ENCODE measurements around the gene FDXACB1. TPM values are rescaled to one million over a fixed set of nuclear protein-coding genes. Genes with fewer than 3 reads are reported as not detected.
A peak's percentile ranks its signal among the peaks of the same experiment; 100 is the strongest.

FDXACB1 gene
- total RNA-seq, 1 experiment from 2014 or later: 5.4 TPM

DNA sequence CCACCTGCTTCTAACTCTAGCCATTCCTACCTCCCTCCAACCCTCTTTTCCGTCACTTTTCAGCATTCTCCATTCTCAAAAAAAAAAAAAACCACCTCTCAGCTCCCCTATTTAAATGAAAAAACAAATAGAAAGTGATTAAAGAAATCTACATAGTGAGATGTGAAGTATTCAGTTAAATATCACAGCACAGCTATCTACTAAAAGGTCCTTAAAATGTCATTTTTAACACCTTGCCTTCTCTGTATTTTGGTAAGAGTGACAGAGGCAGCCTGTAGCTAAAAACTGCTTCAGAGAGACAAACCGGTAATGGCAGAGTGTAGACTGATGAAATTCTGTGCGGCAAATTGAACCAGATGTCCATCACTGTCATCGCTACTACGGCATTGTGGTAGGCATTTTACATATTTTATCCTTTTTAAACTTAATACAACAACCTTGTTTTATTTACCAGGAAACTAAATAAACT is 7.2 kb downstream of the FDXACB1 start:
- no peaks in the 10 kb centered on the region for H3K27me3 ChIP-seq (replicated peaks; ENCODE audit: insufficient read depth, low read depth, low read length, poor library complexity)
- peak overlapping the region; percentile 78 for H3K27ac ChIP-seq (ENCODE audit: low read depth, low read length, poor library complexity, severe bottlenecking)
- DNase-seq (ENCODE audit: low spot score): no peak
- no TSS peak for BruUV-seq (replicated peaks)
- H3K4me3 ChIP-seq (ENCODE audit: low read depth, low read length, poor library complexity, severe bottlenecking): peak overlapping the region; percentile 78
- ChIA-PET CTCF (interaction anchor here (0.5 to 0.6 kb wide), 3 partner anchors 19 to 119 kb away, joined by 3 to 7 read pairs (median 4); partner anchors contain the start of gene DIXDC1), POLR2A (ENCODE audit: low non-redundant PET) (interaction anchor here (0.6 kb wide), 1 partner anchor 245 kb away, joined by 4 read pairs; no protein-coding TSS in a partner anchor)
- H3K36me3 ChIP-seq (ENCODE audit: insufficient read depth, low read length, poor library complexity, severe bottlenecking): peaks cover 19% of the 10 kb centered on the region
- no peaks in the 10 kb centered on the region for H3K9me3 ChIP-seq (ENCODE audit: low read depth, low read length, poor library complexity, severe bottlenecking)
- TF ChIP-seq EZH2 (IDR thresholded peaks at IDR 0.05; ENCODE audit: borderline replicate concordance, low read depth, low read length, poor library complexity, severe bottlenecking): no peak
- TF ChIP-seq, protein P1, sequence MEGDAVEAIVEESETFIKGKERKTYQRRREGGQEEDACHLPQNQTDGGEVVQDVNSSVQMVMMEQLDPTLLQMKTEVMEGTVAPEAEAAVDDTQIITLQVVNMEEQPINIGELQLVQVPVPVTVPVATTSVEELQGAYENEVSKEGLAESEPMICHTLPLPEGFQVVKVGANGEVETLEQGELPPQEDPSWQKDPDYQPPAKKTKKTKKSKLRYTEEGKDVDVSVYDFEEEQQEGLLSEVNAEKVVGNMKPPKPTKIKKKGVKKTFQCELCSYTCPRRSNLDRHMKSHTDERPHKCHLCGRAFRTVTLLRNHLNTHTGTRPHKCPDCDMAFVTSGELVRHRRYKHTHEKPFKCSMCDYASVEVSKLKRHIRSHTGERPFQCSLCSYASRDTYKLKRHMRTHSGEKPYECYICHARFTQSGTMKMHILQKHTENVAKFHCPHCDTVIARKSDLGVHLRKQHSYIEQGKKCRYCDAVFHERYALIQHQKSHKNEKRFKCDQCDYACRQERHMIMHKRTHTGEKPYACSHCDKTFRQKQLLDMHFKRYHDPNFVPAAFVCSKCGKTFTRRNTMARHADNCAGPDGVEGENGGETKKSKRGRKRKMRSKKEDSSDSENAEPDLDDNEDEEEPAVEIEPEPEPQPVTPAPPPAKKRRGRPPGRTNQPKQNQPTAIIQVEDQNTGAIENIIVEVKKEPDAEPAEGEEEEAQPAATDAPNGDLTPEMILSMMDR (conservative IDR thresholded peaks at IDR 0.05; ENCODE audit: low read depth, low read length): no peak
- intact Hi-C loops (cut with micrococcal nuclease; ENCODE audit: unreplicated experiment): loop anchor here (10.0 kb wide), 3 partner anchors 153 to 413 kb away; partner anchors contain the start of genes BCO2 and DLAT
- peaks cover 7% of the 10 kb centered on the region for H3K4me1 ChIP-seq (ENCODE audit: insufficient read depth, low read length, poor library complexity, severe bottlenecking)

DNA sequence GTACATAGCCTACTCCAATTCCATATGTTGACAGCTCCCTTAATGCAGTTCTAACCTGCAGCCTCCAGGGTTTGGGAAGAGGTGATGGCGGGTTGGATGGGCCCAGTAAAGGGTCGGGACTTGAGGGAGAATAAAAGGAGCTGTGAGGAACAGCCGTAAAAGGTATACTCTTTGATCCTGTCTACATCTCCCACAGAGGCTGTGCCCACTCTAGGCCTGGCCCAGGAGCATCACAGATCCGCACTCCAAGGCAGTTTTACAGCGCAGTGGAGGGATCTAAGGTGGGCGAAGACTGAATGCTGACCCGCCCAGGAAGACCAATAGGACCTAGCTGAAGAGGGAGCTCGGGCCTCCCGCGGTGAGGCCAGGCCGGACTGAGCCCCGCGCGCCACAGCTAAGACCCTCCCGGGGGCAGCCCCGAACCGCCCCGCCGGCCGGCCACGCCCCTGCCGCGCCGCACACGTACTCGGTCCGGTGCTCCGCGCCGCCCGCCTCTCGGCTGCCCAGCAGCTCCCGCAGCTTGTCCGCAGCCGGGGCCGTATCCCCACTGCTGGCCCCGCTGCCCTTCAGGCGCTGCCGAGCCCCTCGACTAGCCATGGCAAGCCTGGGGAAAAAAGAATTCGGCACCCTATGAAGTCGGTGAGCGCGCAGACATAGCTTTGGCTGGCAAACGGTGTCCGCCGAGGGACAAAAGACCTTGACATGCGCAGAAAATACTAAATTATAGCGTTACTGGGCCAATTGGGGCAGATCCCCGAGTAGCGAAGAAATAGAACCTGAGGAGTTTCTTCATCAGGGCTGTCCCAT is 7.9 kb downstream of the FDXACB1 start, which contains the start of gene ALG9:
ALG9 (minus strand) TSS at position 696 of the 807 bp plus-strand sequence; CDS start at position 597, 99 bp downstream.
- H3K4me1 ChIP-seq (ENCODE audit: insufficient read depth, low read length, poor library complexity, severe bottlenecking): peaks cover 7% of the 10 kb centered on the region
- no peaks in the 10 kb centered on the region for H3K27me3 ChIP-seq (replicated peaks; ENCODE audit: insufficient read depth, low read depth, low read length, poor library complexity)
- H3K36me3 ChIP-seq (ENCODE audit: insufficient read depth, low read length, poor library complexity, severe bottlenecking): peaks cover 23% of the 10 kb centered on the region
- TF ChIP-seq, protein P1 (conservative IDR thresholded peaks at IDR 0.05; ENCODE audit: low read depth, low read length): peak; percentile 30; the same call in 1 of the 2 replicates
- TF ChIP-seq EZH2 (IDR thresholded peaks at IDR 0.05; ENCODE audit: borderline replicate concordance, low read depth, low read length, poor library complexity, severe bottlenecking): no peak
- intact Hi-C loops (cut with micrococcal nuclease; ENCODE audit: unreplicated experiment): loop anchor here (10.0 kb wide), 3 partner anchors 154 to 414 kb away; partner anchors contain the start of genes BCO2 and DLAT
- ChIA-PET POLR2A (ENCODE audit: low non-redundant PET) (interaction anchor here (0.6 kb wide), 1 partner anchor 54 kb away, joined by 5 read pairs; no protein-coding TSS in a partner anchor), CTCF (interaction anchor here (0.5 kb wide), 2 partner anchors 66 to 93 kb away, joined by 3 to 6 read pairs; partner anchors contain the start of gene DIXDC1)
- H3K4me3 ChIP-seq (ENCODE audit: low read depth, low read length, poor library complexity, severe bottlenecking): peak within 1 kb of the TSS; percentile 78
- no peaks in the 10 kb centered on the region for H3K9me3 ChIP-seq (ENCODE audit: low read depth, low read length, poor library complexity, severe bottlenecking)
- H3K27ac ChIP-seq (ENCODE audit: low read depth, low read length, poor library complexity, severe bottlenecking): peak within 1 kb of the TSS; percentile 78
- peak; percentile 88 for DNase-seq (ENCODE audit: low spot score)
- BruUV-seq (replicated peaks): no TSS peak

DNA sequence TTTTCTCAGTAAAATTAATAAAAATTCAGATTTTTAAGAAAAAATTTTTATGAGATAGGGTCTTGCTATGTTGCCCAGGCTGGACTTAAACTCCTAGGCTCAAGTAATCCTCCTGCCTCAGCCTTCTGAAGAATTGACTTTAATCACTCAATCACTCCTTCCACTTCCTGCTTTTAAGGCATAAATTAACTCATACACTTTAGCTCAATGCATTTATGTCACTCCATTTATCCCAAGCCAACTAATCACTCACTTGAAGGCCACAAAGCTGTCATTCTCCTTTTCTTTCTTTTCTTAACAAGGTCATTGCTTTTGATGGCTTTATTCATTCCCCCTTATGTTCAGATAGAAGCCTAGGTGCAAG is 8.5 kb downstream of the FDXACB1 start:
- intact Hi-C loops (cut with micrococcal nuclease; ENCODE audit: unreplicated experiment): loop anchor here (10.0 kb wide), 3 partner anchors 154 to 414 kb away; partner anchors contain the start of genes BCO2 and DLAT
- no peak for TF ChIP-seq EZH2 (IDR thresholded peaks at IDR 0.05; ENCODE audit: borderline replicate concordance, low read depth, low read length, poor library complexity, severe bottlenecking)
- TF ChIP-seq, protein P1 (conservative IDR thresholded peaks at IDR 0.05; ENCODE audit: low read depth, low read length): no peak

More for the DNA sequence above, 8.5 kb downstream of the FDXACB1 start:
- ChIA-PET CTCF (interaction anchor here (0.5 kb wide), 2 partner anchors 62 to 92 kb away, joined by 6 to 7 read pairs; no protein-coding TSS in a partner anchor), POLR2A (ENCODE audit: low non-redundant PET) (no interaction called here)
- H3K9me3 ChIP-seq (ENCODE audit: low read depth, low read length, poor library complexity, severe bottlenecking): no peaks in the 10 kb centered on the region
- peaks cover 7% of the 10 kb centered on the region for H3K4me1 ChIP-seq (ENCODE audit: insufficient read depth, low read length, poor library complexity, severe bottlenecking)
- TSS peak; percentile 22 for BruUV-seq (replicated peaks)
- H3K27me3 ChIP-seq (replicated peaks; ENCODE audit: insufficient read depth, low read depth, low read length, poor library complexity): no peaks in the 10 kb centered on the region
- DNase-seq (ENCODE audit: low spot score): no peak
- H3K27ac ChIP-seq (ENCODE audit: low read depth, low read length, poor library complexity, severe bottlenecking): peak overlapping the region; percentile 78
- peak overlapping the region; percentile 78 for H3K4me3 ChIP-seq (ENCODE audit: low read depth, low read length, poor library complexity, severe bottlenecking)
- peaks cover 26% of the 10 kb centered on the region for H3K36me3 ChIP-seq (ENCODE audit: insufficient read depth, low read length, poor library complexity, severe bottlenecking)

All from A673 (cell line).